AG10803 (cell line): ENCODE data around the gene WDR36.
A peak's percentile ranks its signal among the peaks of the same experiment; 100 is the strongest.

Source experiments
- DNase-seq: peaks from one replicate; pipeline ENCODE4 v3.0.0; 2010; ENCODE audit warnings: low read depth
- H3K4me3 ChIP-seq: 2 replicates; pipeline ENCODE4 v1.5.1; 2011; ENCODE audit warnings: mild to moderate bottlenecking, low read length, control low read depth
- CTCF ChIP-seq: conservative IDR thresholded peaks from 2 replicates; pipeline ENCODE4 v1.5.1; 2011; ENCODE audit warnings: mild to moderate bottlenecking, low read length, control low read depth, inconsistent platforms

Gene WDR36

DNA sequence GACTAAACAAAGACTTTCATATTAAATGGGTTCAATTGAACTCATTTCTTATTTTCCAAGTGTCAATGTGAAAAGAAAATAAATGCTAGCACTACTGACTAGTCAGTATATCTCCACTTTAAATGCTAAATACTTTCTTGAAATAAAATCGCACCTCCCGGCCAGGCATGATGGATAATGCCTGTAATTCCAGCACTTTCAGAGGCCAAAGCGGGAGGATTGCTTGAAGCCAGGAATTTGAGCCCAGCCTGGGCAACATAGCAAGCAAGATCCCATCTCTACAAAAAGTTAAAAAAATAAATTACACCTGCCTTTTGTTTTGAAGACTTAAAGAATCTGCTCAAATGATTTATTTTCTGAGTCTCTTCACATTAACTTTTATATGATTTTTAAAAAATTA is 34.7 kb downstream of the WDR36 start:
- DNase-seq = no peak
- no peak for TF ChIP-seq CTCF

DNA sequence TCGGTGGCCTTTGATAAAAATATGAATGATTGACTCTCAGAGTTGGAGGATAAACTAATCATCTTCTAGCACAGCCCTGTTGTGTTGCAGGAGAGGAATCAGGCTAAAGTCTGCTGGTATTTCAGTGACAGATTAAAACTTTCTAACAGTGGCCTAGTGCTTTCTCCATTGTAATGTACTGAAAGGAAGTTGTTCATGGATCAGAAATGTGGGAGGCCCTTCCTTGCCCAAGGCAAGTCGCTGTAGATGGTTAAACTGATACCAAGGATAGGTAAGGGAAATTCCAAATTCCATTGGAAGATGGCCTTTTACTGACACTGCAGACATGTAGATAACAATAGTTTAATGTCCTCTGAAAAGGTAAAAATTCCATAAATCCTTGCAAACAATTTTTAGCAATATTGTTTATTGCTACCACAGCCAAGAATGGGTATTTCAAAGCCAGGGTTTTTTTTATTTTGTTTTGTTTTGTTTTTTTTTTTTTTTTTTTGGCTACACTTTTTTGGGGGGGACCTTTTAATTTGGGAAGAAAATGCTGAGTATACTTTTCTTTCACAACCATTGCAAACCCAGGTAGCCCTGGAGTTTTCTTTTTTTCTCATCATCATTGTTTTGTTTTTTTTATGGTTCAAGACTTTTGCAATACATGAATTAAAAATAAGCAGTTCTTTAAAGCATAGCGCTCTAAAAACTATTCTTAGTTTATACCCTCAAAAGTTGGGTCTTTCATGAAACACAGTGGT is 35.5 kb downstream of the WDR36 start:
- DNase-seq = no peak

More for the DNA sequence above, 34.7 kb downstream of the WDR36 start:
- H3K4me3 ChIP-seq = no peak overlapping the region

GRCh38 chr5:111129938-111130337 is 37.8 kb downstream of the WDR36 start:
- H3K4me3 ChIP-seq = no peak overlapping the region
- no peak for TF ChIP-seq CTCF
- DNase-seq = peak; percentile 56

More for the DNA sequence above, 35.5 kb downstream of the WDR36 start:
- H3K4me3 ChIP-seq = no peak overlapping the region
- TF ChIP-seq CTCF = no peak

DNA sequence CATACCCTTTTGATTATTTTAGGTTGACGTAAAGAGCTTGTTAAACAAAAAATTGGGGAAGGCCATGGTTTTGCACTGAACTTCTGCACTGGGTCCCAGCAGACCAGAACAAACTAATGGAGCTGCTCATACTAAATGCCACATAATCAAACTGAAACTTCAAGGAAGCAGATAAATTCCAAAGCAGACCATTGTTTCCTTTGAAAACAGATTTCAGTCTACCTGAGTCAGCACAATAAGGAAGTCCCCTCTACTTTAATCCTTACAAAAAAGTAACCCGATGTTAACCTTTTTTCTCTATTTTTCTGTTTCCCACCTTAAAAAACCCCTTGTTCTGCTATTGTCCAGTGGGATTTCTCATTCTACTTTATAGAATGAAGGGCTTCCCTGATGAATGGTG is 39.2 kb downstream of the WDR36 start:
- TF ChIP-seq CTCF = no peak
- no peak for DNase-seq
- no peak overlapping the region for H3K4me3 ChIP-seq

DNA sequence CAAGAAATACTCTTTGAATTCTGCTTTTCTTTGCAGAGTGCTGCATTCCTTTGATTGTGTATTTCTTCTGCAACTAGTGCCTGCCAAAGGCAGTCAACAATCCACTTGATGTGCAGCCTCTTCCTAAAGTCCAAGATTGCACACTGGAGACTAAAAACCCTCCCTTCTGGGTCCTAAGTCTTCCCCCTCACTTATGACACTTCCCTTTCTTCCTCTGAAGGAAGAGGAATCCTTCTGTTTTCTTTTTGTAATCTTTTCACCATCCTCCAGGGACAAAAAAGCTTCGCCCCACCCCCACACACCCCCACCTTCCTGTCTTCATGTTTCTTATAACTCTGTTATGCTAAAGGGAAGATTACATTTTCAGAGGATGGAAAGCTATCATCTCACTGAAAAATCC is 39.9 kb downstream of the WDR36 start:
- no peak for TF ChIP-seq CTCF
- no peak for DNase-seq
- H3K4me3 ChIP-seq = no peak overlapping the region

DNA sequence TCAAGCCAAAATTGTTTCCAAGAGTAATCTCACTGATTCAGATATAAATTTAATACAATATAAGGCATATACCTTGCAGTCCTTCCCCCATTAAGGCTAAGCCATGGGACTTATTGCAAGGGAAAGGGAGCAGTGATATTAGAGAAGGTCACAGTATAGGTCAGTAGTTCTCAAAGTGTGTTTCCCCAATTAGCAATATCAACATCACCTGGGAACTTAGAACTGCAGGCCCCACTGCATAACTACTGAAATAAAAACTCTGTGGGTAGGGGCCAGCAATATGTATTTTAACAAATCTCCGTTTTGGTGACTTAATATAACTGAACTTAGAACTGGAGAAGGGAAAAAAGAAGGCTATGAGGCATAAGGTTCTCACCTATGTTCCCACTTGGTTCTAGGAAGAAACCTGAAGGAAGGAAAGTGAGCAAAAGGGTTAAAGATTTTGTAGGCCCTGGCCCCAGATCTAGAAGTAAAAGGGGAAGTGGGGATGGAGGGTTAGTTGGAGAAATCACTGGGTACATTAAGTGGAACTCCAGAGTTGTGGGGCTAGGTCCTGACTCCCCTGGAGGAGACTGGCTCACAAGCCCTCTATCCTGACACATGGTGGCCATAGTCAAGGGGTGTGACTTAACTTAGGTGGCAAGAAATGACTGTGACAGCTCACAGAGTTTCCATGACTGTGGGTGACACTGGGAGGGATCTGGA is 40.7 kb downstream of the WDR36 start:
- no peak for DNase-seq
- no peak for TF ChIP-seq CTCF
- no peak overlapping the region for H3K4me3 ChIP-seq

DNA sequence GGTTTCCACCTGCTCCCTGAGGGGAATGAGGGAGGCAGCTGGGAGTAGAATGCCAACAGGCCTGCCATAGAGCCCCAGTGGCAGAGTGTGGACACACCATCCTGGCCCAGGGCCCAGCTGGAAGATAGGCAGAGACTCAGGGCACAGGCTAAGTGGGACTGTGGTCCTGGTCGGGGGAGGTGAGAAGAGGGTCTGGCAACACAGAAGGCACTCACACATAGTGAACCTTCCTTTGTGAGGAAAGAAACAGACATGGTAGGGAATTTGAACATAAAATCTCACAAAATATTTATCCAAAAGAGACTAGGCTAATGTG is 41.2 kb downstream of the WDR36 start:
- no peak overlapping the region for H3K4me3 ChIP-seq
- DNase-seq = no peak
- no peak for TF ChIP-seq CTCF
